OCI-LY1 (cell line): ENCODE data around the gene CRADD.

Source experiments
- EZH2 ChIP-seq: fragments of 200-600 bp; sonication (generic), shearing (Covaris generic); IDR thresholded peaks from 2 replicates; pipeline ENCODE4 v1.8.0; 2017; ENCODE audit warnings: borderline replicate concordance, mixed run types, mild to moderate bottlenecking, antibody characterized with exemption, low read length, moderate library complexity, mixed read lengths
- TF ChIP-seq, protein P1 (sequence below): fragments of 200-600 bp; sonication (generic), shearing (Covaris generic); IDR thresholded peaks from 2 replicates; pipeline ENCODE4 v1.5.1; 2017; ENCODE audit warnings: mild to moderate bottlenecking, antibody characterized with exemption, low read length, moderate library complexity, mixed read lengths

- TF ChIP-seq, protein P1, sequence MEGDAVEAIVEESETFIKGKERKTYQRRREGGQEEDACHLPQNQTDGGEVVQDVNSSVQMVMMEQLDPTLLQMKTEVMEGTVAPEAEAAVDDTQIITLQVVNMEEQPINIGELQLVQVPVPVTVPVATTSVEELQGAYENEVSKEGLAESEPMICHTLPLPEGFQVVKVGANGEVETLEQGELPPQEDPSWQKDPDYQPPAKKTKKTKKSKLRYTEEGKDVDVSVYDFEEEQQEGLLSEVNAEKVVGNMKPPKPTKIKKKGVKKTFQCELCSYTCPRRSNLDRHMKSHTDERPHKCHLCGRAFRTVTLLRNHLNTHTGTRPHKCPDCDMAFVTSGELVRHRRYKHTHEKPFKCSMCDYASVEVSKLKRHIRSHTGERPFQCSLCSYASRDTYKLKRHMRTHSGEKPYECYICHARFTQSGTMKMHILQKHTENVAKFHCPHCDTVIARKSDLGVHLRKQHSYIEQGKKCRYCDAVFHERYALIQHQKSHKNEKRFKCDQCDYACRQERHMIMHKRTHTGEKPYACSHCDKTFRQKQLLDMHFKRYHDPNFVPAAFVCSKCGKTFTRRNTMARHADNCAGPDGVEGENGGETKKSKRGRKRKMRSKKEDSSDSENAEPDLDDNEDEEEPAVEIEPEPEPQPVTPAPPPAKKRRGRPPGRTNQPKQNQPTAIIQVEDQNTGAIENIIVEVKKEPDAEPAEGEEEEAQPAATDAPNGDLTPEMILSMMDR, result no peak
- TF ChIP-seq EZH2, result no peak
These were observed 121.3 kb downstream of the CRADD start for GRCh38 chr12:93798279-93799151.
